Kidney epithelial cell (primary cell): ENCODE results near the gene PDE10A. TPM values are rescaled to one million over a fixed set of nuclear protein-coding genes. Genes with fewer than 3 reads are reported as not detected.
"Not testable (repeated sequence)": the region's sequence is repeated elsewhere in the genome, so short reads cannot be mapped to it uniquely, and the experiment has no call there.

Experiments
- DNase-seq: peaks from one replicate; pipeline ENCODE4 v3.0.0-alpha.2; 2010; ENCODE audit warnings: low read depth
- H3K27me3 ChIP-seq: 2 replicates; pipeline ENCODE4 v1.6.0; 2011; ENCODE audit warnings: low read length; ENCODE audit not compliant: control insufficient read depth, insufficient read depth
- H3K36me3 ChIP-seq: 2 replicates; pipeline ENCODE4 v1.5.1; 2011; ENCODE audit warnings: low read length; ENCODE audit not compliant: control insufficient read depth, insufficient read depth
- H3K4me3 ChIP-seq: 2 replicates; pipeline ENCODE4 v1.5.1; 2011; ENCODE audit warnings: low read depth, mild to moderate bottlenecking, control low read depth, low read length
- CTCF ChIP-seq: IDR thresholded peaks from 2 replicates; pipeline ENCODE4 v1.5.1; 2011; ENCODE audit warnings: mild to moderate bottlenecking, moderate library complexity, low read length, control low read depth, inconsistent platforms; ENCODE audit not compliant: insufficient read depth, poor library complexity, severe bottlenecking
- total RNA-seq: library from RNA; depleted of rRNA; stranded (reverse); fragments of >200 nt; gene quantifications from 2 replicates; pipeline ENCODE4 v1.2.3, GENCODE V29; 2015

Gene PDE10A
- total RNA-seq, 1 donor from 2014 or later = 13.0 TPM

- no peak for TF ChIP-seq CTCF
- Histone ChIP-seq H3K4me3 (no peak overlapping the region), H3K27me3 (no peaks in the 10 kb centered on the region), H3K36me3 (no peaks in the 10 kb centered on the region)
- DNase-seq = no peak
Observed at GRCh38 chr6:165556116-165556843, 106.8 kb downstream of the PDE10A start.

GRCh38 chr6:165554644-165555043 lies 108.4 kb downstream of the PDE10A start:
- DNase-seq, H3K36me3 ChIP-seq, H3K27me3 ChIP-seq: not testable (repeated sequence)

GRCh38 chr6:165552248-165552736 lies 110.7 kb downstream of the PDE10A start:
- no peak for TF ChIP-seq CTCF
- no peak for DNase-seq
- Histone ChIP-seq H3K27me3 (no peaks in the 10 kb centered on the region), H3K36me3 (no peaks in the 10 kb centered on the region), H3K4me3 (no peak overlapping the region)

More at GRCh38 chr6:165554644-165555043, 108.4 kb downstream of the PDE10A start:
- not testable (repeated sequence) for H3K4me3 ChIP-seq

- TF ChIP-seq CTCF = no peak
Observed at GRCh38 chr6:165551828-165552227, 111.2 kb downstream of the PDE10A start.

GRCh38 chr6:165548450-165548849 lies 114.6 kb downstream of the PDE10A start:
- DNase-seq = no peak
- Histone ChIP-seq H3K4me3 (no peak overlapping the region), H3K27me3 (no peaks in the 10 kb centered on the region), H3K36me3 (no peaks in the 10 kb centered on the region)
- TF ChIP-seq CTCF = no peak

More at GRCh38 chr6:165551828-165552227, 111.2 kb downstream of the PDE10A start:
- no peaks in the 10 kb centered on the region for H3K27me3 ChIP-seq
- no peaks in the 10 kb centered on the region for H3K36me3 ChIP-seq
- no peak for DNase-seq
- H3K4me3 ChIP-seq = no peak overlapping the region

GRCh38 chr6:165545806-165546205 lies 117.2 kb downstream of the PDE10A start:
- DNase-seq = no peak
- H3K4me3 ChIP-seq = no peak overlapping the region
- no peaks in the 10 kb centered on the region for H3K27me3 ChIP-seq
- TF ChIP-seq CTCF = no peak
- H3K36me3 ChIP-seq = no peaks in the 10 kb centered on the region
